B cell (primary cell): ENCODE results near the gene IRF7. TPM values are rescaled to one million over a fixed set of nuclear protein-coding genes. Genes with fewer than 3 reads are reported as not detected.

Experiments
- ATAC-seq: fragments of 200-7000 bp; cut with Tn5 transposase; one replicate; pipeline ENCODE4 v1.10.0; 2021; ENCODE audit warnings: low read depth, mild to moderate bottlenecking, moderate number of reproducible peaks, moderate library complexity
- CTCF ChIA-PET: fragments of 350-600 bp; sonication (Branson Sonifier 250); formaldehyde crosslinking; loops from one replicate; lab custom pipeline; 2021; ENCODE audit warnings: antibody characterized with exemption, inconsistent platforms; lab: Charles Lee
- POLR2A ChIA-PET: fragments of 350-600 bp; sonication (Branson Sonifier 250); formaldehyde crosslinking; loops from one replicate; lab custom pipeline; 2021; ENCODE audit warnings: antibody characterized with exemption; lab: Charles Lee
- DNase-seq: peaks from one replicate; pipeline ENCODE4 v3.0.0; 2013
- H2AFZ ChIP-seq: 2 replicates; pipeline ENCODE4 v1.6.1; 2012; ENCODE audit warnings: mild to moderate bottlenecking, low read depth, low read length; ENCODE audit not compliant: insufficient read depth, poor library complexity, severe bottlenecking
- H3K27ac ChIP-seq, 2 donors: 1 replicate in 1 of 2; 2 replicates in 1 of 2; pipeline ENCODE4 v1.5.1; 2012 to 2013; ENCODE audit warnings: low read length in 2 of 2, mild to moderate bottlenecking in 2 of 2, moderate library complexity in 1 of 2
- H3K27me3 ChIP-seq, 4 experiments: fragments of 200-600 bp in 1 of 4; sonication (generic) in 1 of 4; replicated peaks in 1 of 4; 1 replicate in 2 of 4; 2 replicates in 2 of 4; pipeline versions ENCODE4 v1.6.1 to v1.7.0; 2013 to 2016; ENCODE audit warnings: low read length in 3 of 4, mild to moderate bottlenecking in 2 of 4, mixed read lengths in 1 of 4, moderate library complexity in 1 of 4; ENCODE audit not compliant: insufficient read depth in 4 of 4, control insufficient read depth in 3 of 4; ENCODE audit errors: control extremely low read depth in 1 of 4
- H3K36me3 ChIP-seq, 2 experiments: replicated peaks in 1 of 2; 1 replicate in 1 of 2; 2 replicates in 1 of 2; pipeline versions ENCODE4 v1.6.1 to v1.7.1; 2013; ENCODE audit warnings: low read length in 1 of 2; ENCODE audit not compliant: insufficient read depth in 2 of 2, control insufficient read depth in 1 of 2; ENCODE audit errors: control extremely low read depth in 1 of 2, extremely low read depth in 1 of 2
- H3K4me1 ChIP-seq, 2 donors: fragments of 200-600 bp in 1 of 2; sonication (generic) in 1 of 2; 1 replicate in 1 of 2; 2 replicates in 1 of 2; pipeline versions ENCODE4 v1.5.1 to v1.6.1; 2013 to 2017; ENCODE audit warnings: low read length in 2 of 2; ENCODE audit not compliant: control insufficient read depth in 2 of 2, insufficient read depth in 2 of 2
- H3K4me2 ChIP-seq: replicated peaks from 2 replicates; pipeline ENCODE3; 2012; ENCODE audit warnings: mild to moderate bottlenecking, low read depth, low read length; ENCODE audit not compliant: poor library complexity, severe bottlenecking
- H3K4me3 ChIP-seq, 5 experiments: fragments of 200-600 bp in 1 of 5; sonication (generic) in 1 of 5; 1 replicate in 3 of 5; 2 replicates in 2 of 5; pipeline versions ENCODE4 v1.5.1 to v1.7.0; 2011 to 2016; ENCODE audit warnings: low read length in 4 of 5, mild to moderate bottlenecking in 4 of 5, low read depth in 2 of 5, control low read depth in 1 of 5, moderate library complexity in 1 of 5; ENCODE audit not compliant: insufficient read depth in 1 of 5; ENCODE audit errors: control extremely low read depth in 1 of 5, extremely low read depth in 1 of 5
- H3K79me2 ChIP-seq: fragments of 200-600 bp; sonication (generic); one replicate; pipeline ENCODE4 v1.6.0; 2016; ENCODE audit warnings: low read length; ENCODE audit not compliant: control insufficient read depth, insufficient read depth
- H3K9ac ChIP-seq: fragments of 200-600 bp; sonication (generic); 2 replicates; pipeline ENCODE4 v1.6.1; 2017; ENCODE audit warnings: mild to moderate bottlenecking, low read length, moderate library complexity
- H3K9me3 ChIP-seq, 3 donors: one replicate each; pipeline versions ENCODE4 v1.6.1 to v1.7.1; 2013; ENCODE audit warnings: low read length in 2 of 3; ENCODE audit not compliant: control insufficient read depth in 2 of 3, insufficient read depth in 1 of 3; ENCODE audit errors: control extremely low read depth in 1 of 3
- H4K20me1 ChIP-seq: 2 replicates; pipeline ENCODE4 v1.6.0; 2012; ENCODE audit warnings: mild to moderate bottlenecking, low read length; ENCODE audit not compliant: insufficient read depth, control insufficient read depth, poor library complexity, severe bottlenecking
- H3K27ac Mint-ChIP-seq: one replicate; pipeline ENCODE4 v1.8.0; 2021; ENCODE audit warnings: mixed read lengths
- H3K27me3 Mint-ChIP-seq: one replicate; pipeline ENCODE4 v1.8.0; 2021; ENCODE audit warnings: mixed read lengths
- H3K4me1 Mint-ChIP-seq: one replicate; pipeline ENCODE4 v1.8.0; 2021; ENCODE audit warnings: mixed read lengths
- H3K4me3 Mint-ChIP-seq: one replicate; pipeline ENCODE4 v1.8.0; 2021; ENCODE audit warnings: mixed read lengths
- H3K9me3 Mint-ChIP-seq: one replicate; pipeline ENCODE4 v1.8.0; 2022; ENCODE audit warnings: mixed read lengths; ENCODE audit not compliant: insufficient read depth
- CTCF ChIP-seq: fragments of 200-600 bp; IDR thresholded peaks from one replicate; pipeline ENCODE4 v1.8.0; 2022; ENCODE audit warnings: antibody characterized with exemption, mild to moderate bottlenecking
- EZH2 ChIP-seq: IDR thresholded peaks from 2 replicates; pipeline ENCODE4 v1.6.1; 2012; ENCODE audit warnings: borderline replicate concordance, low read depth, mild to moderate bottlenecking, moderate library complexity, low read length; ENCODE audit not compliant: insufficient read depth, poor library complexity, severe bottlenecking
- WGBS: methylation state at CpG from one replicate; pipeline ENCODE4 v1.1.5; 2013; ENCODE audit warnings: missing lambda C conversion rate; ENCODE audit not compliant: insufficient coverage; 5-methylcytosine and 5-hydroxymethylcytosine counted together
- intact Hi-C: fragments of 100-400 bp; cut with micrococcal nuclease; formaldehyde crosslinking; loops from one replicate; pipeline ENCODE4 v1.10.0; 2022
- polyA plus RNA-seq: library from polyadenylated mRNA; depleted of rRNA; stranded (reverse); fragments of >200 nt; gene quantifications from 2 replicates; pipeline ENCODE4 v1.2.3, GENCODE V29; 2012
- total RNA-seq, 2 donors: library from RNA; stranded (reverse); fragments of 120-200 nt in 1 of 2; gene quantifications; 1 replicate in 1 of 2; 2 replicates in 1 of 2; pipeline versions ENCODE4 v1.2.3 to v1.2.4, GENCODE V29; 2013 to 2022

Gene IRF7
- total and polyA plus RNA-seq, 2 donors (not counting 1 experiment from before 2014, with no cell fraction given), result 136 to 184 TPM

- TF ChIP-seq EZH2, result no peak
- no peak for TF ChIP-seq CTCF
- intact Hi-C loops, result no loop called here
- Histone ChIP-seq H3K4me1 (no peaks in the 10 kb centered on the region), H3K36me3 (peaks cover 0 to 85% of the 10 kb centered on the region in 2 experiments), H2AFZ (no peak overlapping the region), H3K79me2 (peaks cover 41% of the 10 kb centered on the region), H4K20me1 (peaks cover 66% of the 10 kb centered on the region), H3K9me3 (no peaks in the 10 kb centered on the region), H3K27me3 (no peaks in the 10 kb centered on the region), H3K27ac (no peak overlapping the region), H3K4me3 (no peak overlapping the region), H3K9ac (no peak overlapping the region), H3K4me2 (no peak overlapping the region)
- H3K9me3 Mint-ChIP-seq, result no peaks in the 10 kb centered on the region
- no peak overlapping the region for H3K4me3 Mint-ChIP-seq
- CTCF ChIA-PET, result no interaction called here
- H3K27ac Mint-ChIP-seq, result no peak overlapping the region
- no peaks in the 10 kb centered on the region for H3K27me3 Mint-ChIP-seq
- no peak for DNase-seq
- POLR2A ChIA-PET, result no interaction called here
- no peaks in the 10 kb centered on the region for H3K4me1 Mint-ChIP-seq
- 98% methylated on average over 21 of the region's 21 CpGs for WGBS
- no peak for ATAC-seq
These were observed 22.4 kb downstream of the IRF7 start for GRCh38 chr11:593347-593746.

GRCh38 chr11:592918-593317 lies 22.8 kb downstream of the IRF7 start:
- WGBS, result 88% methylated on average over 7 of the region's 10 CpGs
- Histone ChIP-seq H3K9me3 (no peaks in the 10 kb centered on the region), H3K4me3 (no peak overlapping the region), H3K4me2 (no peak overlapping the region), H3K9ac (no peak overlapping the region), H3K4me1 (no peaks in the 10 kb centered on the region), H3K27me3 (no peaks in the 10 kb centered on the region), H3K36me3 (peaks cover 0 to 84% of the 10 kb centered on the region in 2 experiments), H4K20me1 (peaks cover 66% of the 10 kb centered on the region), H3K27ac (no peak overlapping the region), H3K79me2 (peaks cover 42% of the 10 kb centered on the region), H2AFZ (no peak overlapping the region)
- Mint-ChIP-seq H3K4me3 (no peak overlapping the region), H3K27me3 (no peaks in the 10 kb centered on the region), H3K9me3 (no peaks in the 10 kb centered on the region), H3K4me1 (no peaks in the 10 kb centered on the region), H3K27ac (no peak overlapping the region)
- ATAC-seq (no peak), DNase-seq (no peak)
- intact Hi-C loops, result no loop called here
- CTCF ChIA-PET, result no interaction called here
- POLR2A ChIA-PET, result no interaction called here
- TF ChIP-seq CTCF, result no peak
